ENCODE results near the gene TSPAN9. TPM values are rescaled to one million over a fixed set of nuclear protein-coding genes. Genes with fewer than 3 reads are reported as not detected.

Gene TSPAN9
- total RNA-seq, 1 donor from 2014 or later: 81.2 TPM

- peaks cover 30% of the 10 kb centered on the region for H3K27me3 ChIP-seq
- DNase-seq: no peak
- intact Hi-C loops (cut with DNase I): loop anchor here (10.0 kb wide), 1 partner anchor 491 kb away; no protein-coding TSS in a partner anchor
Observed at GRCh38 chr12:3303410-3304136, 226.4 kb downstream of the TSPAN9 start.

GRCh38 chr12:3304436-3305165 is 227.4 kb downstream of the TSPAN9 start:
- TF ChIP-seq CTCF (IDR thresholded peaks at IDR 0.05): no peak
- H3K9me3 ChIP-seq: no peaks in the 10 kb centered on the region
- DNase-seq (no peak), ATAC-seq (no peak)
- peaks cover 36% of the 10 kb centered on the region for H3K27me3 ChIP-seq
- no peak overlapping the region for H3K27ac ChIP-seq
- peaks cover 6% of the 10 kb centered on the region for H3K4me1 ChIP-seq
- intact Hi-C loops (cut with DNase I): loop anchor here (10.0 kb wide), 1 partner anchor 490 kb away; no protein-coding TSS in a partner anchor
- no peak overlapping the region for H3K4me3 ChIP-seq
- H3K36me3 ChIP-seq: no peaks in the 10 kb centered on the region

More at GRCh38 chr12:3303410-3304136, 226.4 kb downstream of the TSPAN9 start:
- TF ChIP-seq CTCF (IDR thresholded peaks at IDR 0.05): no peak
- H3K36me3 ChIP-seq: no peaks in the 10 kb centered on the region
- H3K4me1 ChIP-seq: peaks cover 6% of the 10 kb centered on the region
- no peak overlapping the region for H3K27ac ChIP-seq
- no peaks in the 10 kb centered on the region for H3K9me3 ChIP-seq
- ATAC-seq: no peak
- H3K4me3 ChIP-seq: no peak overlapping the region

DNA sequence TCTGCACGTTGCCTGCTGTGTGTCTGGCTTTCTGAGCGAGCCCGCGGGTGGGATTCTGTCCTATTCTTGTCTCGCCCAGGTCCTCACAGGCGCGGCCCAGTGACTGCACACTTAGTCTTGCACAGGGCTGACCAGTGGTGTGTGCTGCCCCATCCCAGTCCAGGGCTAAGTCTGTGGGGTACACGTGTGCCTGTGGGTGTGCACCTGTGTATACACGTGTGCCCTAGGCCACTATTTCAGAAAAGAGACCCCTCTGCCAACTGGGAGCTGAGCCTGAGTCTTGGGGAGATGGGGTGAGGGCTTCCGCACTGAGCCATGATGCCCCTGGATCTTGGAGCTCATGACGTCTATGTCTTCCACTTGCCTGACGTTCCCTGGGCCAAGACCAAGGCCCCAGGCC is 228.3 kb downstream of the TSPAN9 start:
- no peak overlapping the region for H3K4me3 ChIP-seq
- no peak for ATAC-seq
- H3K27me3 ChIP-seq: peaks cover 44% of the 10 kb centered on the region
- H3K4me1 ChIP-seq: peaks cover under 1% of the 10 kb centered on the region
- H3K9me3 ChIP-seq: no peaks in the 10 kb centered on the region
- no peak for TF ChIP-seq CTCF (IDR thresholded peaks at IDR 0.05)
- no peaks in the 10 kb centered on the region for H3K36me3 ChIP-seq
- H3K27ac ChIP-seq: no peak overlapping the region
- intact Hi-C loops (cut with DNase I): loop anchor here (10.0 kb wide), 1 partner anchor 489 kb away; no protein-coding TSS in a partner anchor
- DNase-seq: no peak

- intact Hi-C loops (cut with DNase I): loop anchor here (10.0 kb wide), 1 partner anchor 489 kb away; no protein-coding TSS in a partner anchor
- Histone ChIP-seq H3K27ac (no peak overlapping the region), H3K4me1 (no peaks in the 10 kb centered on the region), H3K27me3 (peaks cover 45% of the 10 kb centered on the region), H3K4me3 (no peak overlapping the region), H3K9me3 (no peaks in the 10 kb centered on the region), H3K36me3 (no peaks in the 10 kb centered on the region)
- TF ChIP-seq CTCF (IDR thresholded peaks at IDR 0.05): no peak
- no peak for DNase-seq
- ATAC-seq: no peak
Observed at GRCh38 chr12:3305904-3306619, 228.9 kb downstream of the TSPAN9 start.

GRCh38 chr12:3307389-3307788 is 230.2 kb downstream of the TSPAN9 start:
- DNase-seq (no peak), ATAC-seq (no peak)
- intact Hi-C loops (cut with DNase I): loop anchor here (10.0 kb wide), 1 partner anchor 487 kb away; no protein-coding TSS in a partner anchor
- H3K36me3 ChIP-seq: no peaks in the 10 kb centered on the region
- TF ChIP-seq CTCF (IDR thresholded peaks at IDR 0.05): no peak
- H3K9me3 ChIP-seq: no peaks in the 10 kb centered on the region
- H3K27me3 ChIP-seq: peaks cover 45% of the 10 kb centered on the region
- H3K4me1 ChIP-seq: no peaks in the 10 kb centered on the region
- no peak overlapping the region for H3K4me3 ChIP-seq
- H3K27ac ChIP-seq: no peak overlapping the region

Data from upper lobe of right lung (tissue), 1 donor.